Retinal pigment epithelial cell (primary cell): ENCODE results near the gene TCHH.
A peak's percentile ranks its signal among the peaks of the same experiment; 100 is the strongest.

Experiments
- DNase-seq: peaks from one replicate; pipeline ENCODE4 v3.0.0-alpha.2; 2010; ENCODE audit warnings: low read depth
- H3K4me3 ChIP-seq: 2 replicates; pipeline ENCODE4 v1.5.1; 2011; ENCODE audit warnings: mild to moderate bottlenecking, low read length, control low read depth, moderate library complexity
- TF ChIP-seq, protein P1 (sequence below): conservative IDR thresholded peaks from 2 replicates; pipeline ENCODE4 v1.5.1; 2011; ENCODE audit warnings: low read depth, low read length, control low read depth, inconsistent platforms

TCHH gene

DNA sequence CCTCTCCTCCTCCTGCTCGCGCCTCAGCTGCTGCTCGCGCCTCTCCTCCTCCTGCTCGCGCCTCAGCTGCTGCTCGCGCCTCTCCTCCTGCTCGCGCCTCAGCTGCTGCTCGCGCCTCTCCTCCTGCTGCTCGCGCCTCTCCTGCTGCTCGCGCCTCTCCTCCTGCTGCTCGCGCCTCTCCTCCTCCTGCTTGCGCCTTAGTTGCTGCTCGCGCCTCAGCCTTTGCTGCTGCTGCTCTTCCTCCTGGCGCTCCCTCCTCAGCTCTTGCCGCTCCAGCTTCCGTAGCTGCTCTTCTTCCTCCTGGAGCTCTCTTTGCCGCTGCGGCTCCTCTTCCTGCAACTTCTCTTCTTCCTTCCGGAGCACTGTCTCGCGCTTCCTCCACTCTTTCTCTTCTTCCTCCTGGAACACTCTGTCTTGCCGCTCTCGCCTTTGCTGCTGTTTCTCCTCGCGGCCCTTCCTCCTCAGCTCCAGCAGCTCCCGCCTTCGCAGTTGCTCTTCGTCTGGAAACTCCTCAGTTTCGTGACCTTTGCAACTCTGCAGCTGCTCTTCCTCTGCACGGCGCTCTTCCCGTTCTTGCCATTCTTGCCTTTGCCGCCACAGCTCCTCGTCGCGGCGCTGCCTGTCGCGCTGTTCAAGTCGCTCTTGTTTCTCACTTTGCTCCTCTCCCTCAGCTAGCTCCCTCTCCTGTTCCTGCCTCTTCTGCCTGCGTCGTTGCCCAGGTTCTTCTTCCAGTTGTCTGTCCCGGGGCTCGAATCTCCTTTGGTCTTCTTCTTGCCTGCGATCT is 3.0 kb downstream of the TCHH start:
- peak overlapping the region; percentile 35 for H3K4me3 ChIP-seq
- TF ChIP-seq, protein P1, sequence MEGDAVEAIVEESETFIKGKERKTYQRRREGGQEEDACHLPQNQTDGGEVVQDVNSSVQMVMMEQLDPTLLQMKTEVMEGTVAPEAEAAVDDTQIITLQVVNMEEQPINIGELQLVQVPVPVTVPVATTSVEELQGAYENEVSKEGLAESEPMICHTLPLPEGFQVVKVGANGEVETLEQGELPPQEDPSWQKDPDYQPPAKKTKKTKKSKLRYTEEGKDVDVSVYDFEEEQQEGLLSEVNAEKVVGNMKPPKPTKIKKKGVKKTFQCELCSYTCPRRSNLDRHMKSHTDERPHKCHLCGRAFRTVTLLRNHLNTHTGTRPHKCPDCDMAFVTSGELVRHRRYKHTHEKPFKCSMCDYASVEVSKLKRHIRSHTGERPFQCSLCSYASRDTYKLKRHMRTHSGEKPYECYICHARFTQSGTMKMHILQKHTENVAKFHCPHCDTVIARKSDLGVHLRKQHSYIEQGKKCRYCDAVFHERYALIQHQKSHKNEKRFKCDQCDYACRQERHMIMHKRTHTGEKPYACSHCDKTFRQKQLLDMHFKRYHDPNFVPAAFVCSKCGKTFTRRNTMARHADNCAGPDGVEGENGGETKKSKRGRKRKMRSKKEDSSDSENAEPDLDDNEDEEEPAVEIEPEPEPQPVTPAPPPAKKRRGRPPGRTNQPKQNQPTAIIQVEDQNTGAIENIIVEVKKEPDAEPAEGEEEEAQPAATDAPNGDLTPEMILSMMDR, result no peak
- no peak for DNase-seq

DNA sequence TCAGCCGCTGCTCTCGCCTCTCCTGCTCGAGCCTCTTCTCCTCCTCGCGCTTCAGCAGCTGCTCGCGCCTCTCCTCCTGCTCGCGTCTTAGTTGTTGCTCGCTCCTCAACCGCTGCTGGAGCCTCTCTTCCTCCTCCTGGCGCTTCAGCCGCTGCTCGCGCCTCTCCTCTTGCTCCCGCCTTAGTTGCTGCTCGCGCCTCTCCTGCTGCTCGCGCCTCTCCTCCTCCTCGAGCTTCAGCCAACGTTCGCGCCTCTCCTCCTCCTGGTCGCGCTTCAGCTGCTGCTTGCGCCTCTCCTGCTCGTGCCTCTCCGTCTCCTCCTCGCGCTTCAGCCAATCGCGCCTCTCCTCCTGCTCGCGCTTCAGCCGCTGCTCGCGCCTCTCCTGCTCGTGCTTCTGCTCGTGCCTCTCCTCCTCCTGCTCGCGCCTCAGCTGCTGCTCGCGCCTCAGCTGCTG is 3.7 kb downstream of the TCHH start:
- DNase-seq, result no peak
- TF ChIP-seq, protein P1, result no peak
- peak overlapping the region; percentile 41 for H3K4me3 ChIP-seq

DNA sequence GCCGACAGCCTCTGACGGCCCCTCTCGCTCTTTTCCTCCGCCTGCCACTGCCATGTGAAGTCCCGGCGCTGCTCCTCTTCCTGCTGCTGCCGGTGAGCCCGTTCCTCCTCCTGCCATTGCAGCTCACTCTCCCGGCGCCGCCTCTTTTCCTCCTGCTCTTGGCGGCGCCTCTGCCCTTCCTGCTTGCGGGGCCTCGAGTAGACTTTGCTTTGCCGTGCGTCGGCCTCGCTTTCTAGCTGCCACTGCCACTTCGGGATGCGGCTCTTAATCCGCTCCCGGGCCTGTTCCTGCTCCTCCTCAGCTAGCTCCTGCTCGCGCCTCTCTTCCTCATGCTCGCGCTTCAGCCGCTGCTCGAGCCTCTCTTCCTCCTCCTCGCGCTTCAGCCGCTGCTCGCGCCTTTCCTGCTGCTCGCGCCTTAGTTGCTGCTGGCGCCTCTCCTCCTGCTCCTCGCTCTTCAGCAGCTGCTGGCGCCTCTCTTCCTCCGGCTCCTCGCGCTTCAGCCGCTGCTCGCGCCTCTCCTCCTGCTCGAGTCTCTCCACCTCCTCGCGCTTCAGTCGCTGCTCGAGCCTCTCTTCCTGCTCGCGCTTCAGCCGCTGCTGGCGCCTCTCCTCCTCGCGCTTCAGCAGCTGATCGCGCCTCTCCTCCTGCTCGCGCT is 4.3 kb downstream of the TCHH start:
- DNase-seq, result no peak
- TF ChIP-seq, protein P1, result no peak
- H3K4me3 ChIP-seq, result peak overlapping the region; percentile 41

DNA sequence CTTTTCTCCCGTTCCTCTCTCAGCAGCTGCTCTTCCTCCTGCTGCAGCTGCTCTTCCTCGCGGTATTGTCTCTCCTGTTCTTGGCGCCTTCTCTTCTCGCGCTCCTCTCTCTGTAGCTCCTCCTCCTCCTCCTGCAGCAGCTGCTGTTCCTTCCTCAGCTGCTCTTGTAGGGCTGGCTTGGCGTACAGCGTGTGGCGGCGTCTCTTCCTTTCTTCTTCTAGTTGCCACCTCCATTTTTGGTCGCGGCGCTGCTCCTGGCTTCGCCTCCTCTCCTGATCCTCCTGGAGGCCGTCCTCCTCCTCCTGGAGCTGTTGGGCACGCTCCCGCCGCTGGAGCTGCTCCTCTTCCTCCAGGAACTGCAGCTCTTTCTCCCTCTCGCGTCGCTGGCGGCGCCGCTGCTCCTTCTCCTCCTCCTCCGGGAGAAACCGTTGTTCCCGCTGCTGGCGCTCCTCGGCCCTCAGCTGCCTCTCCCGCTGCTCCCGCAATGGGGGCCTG is 4.8 kb downstream of the TCHH start:
- DNase-seq, result no peak
- TF ChIP-seq, protein P1, result no peak
- H3K4me3 ChIP-seq, result peak overlapping the region; percentile 41

DNA sequence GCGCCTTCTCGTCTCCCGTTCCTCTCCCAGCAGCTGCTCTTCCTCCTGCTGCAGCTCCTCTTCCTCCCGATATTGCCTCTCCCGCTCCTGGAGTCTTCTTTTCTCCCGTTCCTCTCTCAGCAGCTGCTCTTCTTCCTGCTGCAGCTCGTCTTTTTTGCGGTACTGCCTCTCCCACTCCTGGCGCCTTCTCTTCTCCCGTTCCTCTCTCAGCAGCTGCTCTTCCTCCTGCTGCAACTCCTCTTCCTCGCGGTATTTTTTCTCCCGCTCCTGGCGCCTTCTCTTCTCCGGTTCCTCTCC is 5.3 kb downstream of the TCHH start:
- H3K4me3 ChIP-seq, result peak overlapping the region; percentile 41
- DNase-seq, result no peak
- TF ChIP-seq, protein P1, result no peak

DNA sequence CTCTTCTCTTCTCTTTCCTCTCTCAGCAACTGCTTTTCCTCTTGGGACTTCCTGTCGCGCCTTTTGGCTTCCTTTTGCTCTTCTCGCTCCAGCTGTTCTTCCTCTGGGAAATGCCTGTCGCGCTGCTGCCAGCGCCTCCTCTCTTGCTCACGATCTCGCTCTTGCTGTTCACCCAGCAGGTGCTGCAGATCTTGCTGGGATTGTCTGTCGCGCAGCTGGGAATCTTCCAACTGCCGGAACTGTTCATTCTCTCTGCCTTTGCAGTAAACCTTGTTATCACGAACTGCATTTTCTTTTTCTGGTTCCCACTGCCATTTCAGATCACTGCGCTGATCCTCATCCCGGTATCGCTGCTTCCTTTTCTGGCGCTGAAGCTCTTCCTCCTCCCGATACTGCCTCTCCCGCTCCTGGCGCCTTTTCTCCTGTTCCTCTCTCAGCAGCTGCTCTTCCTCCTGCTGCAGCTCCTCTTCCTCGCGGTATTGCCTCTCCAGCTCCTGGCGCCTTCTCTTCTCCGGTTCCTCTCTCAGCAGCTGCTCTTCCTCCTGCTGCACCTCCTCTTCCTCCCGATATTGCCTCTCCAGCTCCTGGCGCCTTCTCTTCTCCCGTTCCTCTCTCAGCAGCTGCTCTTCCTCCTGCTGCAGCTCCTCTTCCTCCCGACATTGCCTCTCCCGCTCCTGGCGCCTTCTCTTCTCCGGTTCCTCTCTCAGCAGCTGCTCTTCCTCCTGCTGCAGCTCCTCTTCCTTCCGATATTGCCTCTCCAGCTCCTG is 5.8 kb downstream of the TCHH start:
- no peak for DNase-seq
- TF ChIP-seq, protein P1, result no peak
- H3K4me3 ChIP-seq, result peak overlapping the region; percentile 41

DNA sequence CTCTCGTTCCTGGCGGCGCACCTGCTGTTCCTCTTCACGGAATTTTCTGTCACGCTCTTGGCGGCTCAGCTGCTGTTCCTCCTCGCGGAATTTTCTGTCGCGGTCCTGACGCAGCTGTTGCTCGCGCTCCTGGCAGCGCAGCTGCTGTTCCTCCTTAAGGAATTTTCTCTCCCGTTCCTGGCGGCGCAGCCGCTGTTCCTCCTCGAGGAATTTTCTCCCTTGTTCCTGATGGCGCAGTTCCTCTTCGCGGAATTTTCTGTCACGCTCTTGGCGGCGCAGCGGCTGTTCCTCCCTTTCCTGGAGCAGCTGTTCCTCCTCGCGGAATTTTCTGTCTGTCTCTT is 6.4 kb downstream of the TCHH start:
- TF ChIP-seq, protein P1, result no peak
- no peak for DNase-seq
- no peak overlapping the region for H3K4me3 ChIP-seq
